Measurements from ENCODE around the gene ZNF700. TPM values are rescaled to one million over a fixed set of nuclear protein-coding genes. Genes with fewer than 3 reads are reported as not detected.

ZNF700 gene
- total RNA-seq, 1 experiment from 2014 or later: 9.3 TPM

GRCh38 chr19:11963566-11964355 is 38.9 kb downstream of the ZNF700 start:
- H3K4me2 ChIP-seq (ENCODE audit: low read length): no peak overlapping the region
- peaks cover 0 to 4% of the 10 kb centered on the region in 2 experiments; a peak in 1 of 4 replicates for H3K9me3 ChIP-seq (ENCODE audit: control insufficient read depth in 1 of 2, insufficient read depth in 1 of 2, low read depth in 1 of 2, low read length in 2 of 2)
- ATAC-seq (0 out of 2 replicates have a peak, but pooled peaks have one; percentile 53), DNase-seq (ENCODE audit: low read depth, low spot score) (no peak)
- no peak overlapping the region for H3K9ac ChIP-seq (ENCODE audit: low read length)
- RAD21 ChIA-PET (ENCODE audit: low non-redundant PET in 1 of 2, low total read pairs in 2 of 2, uncharacterized antibody in 2 of 2, unreplicated experiment in 2 of 2): no interaction called here
- no peaks in the 10 kb centered on the region for H4K20me1 ChIP-seq (ENCODE audit: insufficient read depth)
- no peaks in the 10 kb centered on the region for H3K36me3 ChIP-seq (ENCODE audit: control insufficient read depth in 1 of 2, insufficient read depth in 2 of 2, low read length in 2 of 2)
- TF ChIP-seq FOSL1 (IDR thresholded peaks at IDR 0.05; ENCODE audit: low read depth) (no peak), CTCF (IDR thresholded peaks at IDR 0.05 in 2 of 3, conservative IDR thresholded peaks at IDR 0.05 in 1 of 3; ENCODE audit: borderline replicate concordance in 1 of 3, insufficient read depth in 1 of 3, low read depth in 2 of 3, low read length in 2 of 3) (peak; percentile 13 to 42 (median 36); a peak in 3 of 6 replicates), RAD21 (IDR thresholded peaks at IDR 0.05; ENCODE audit: low read depth) (peak; percentile 49; the same call in 1 of the 2 replicates)
- intact Hi-C loops (cut with micrococcal nuclease): no loop called here
- no peaks in the 10 kb centered on the region for H3K27me3 ChIP-seq (ENCODE audit: insufficient read depth, low read length)
- H3K79me2 ChIP-seq (ENCODE audit: insufficient read depth, low read length): no peaks in the 10 kb centered on the region
- no peak overlapping the region for H3K4me3 ChIP-seq (replicated peaks in 1 of 2; ENCODE audit: low read depth in 1 of 2, low read length in 2 of 2)
- no peak overlapping the region for H2AFZ ChIP-seq (ENCODE audit: low read depth, low read length, poor library complexity, severe bottlenecking)
- CTCF ChIA-PET: no interaction called here
- H3K27ac ChIP-seq (ENCODE audit: low read depth, low read length): no peak overlapping the region
- no peaks in the 10 kb centered on the region for H3K4me1 ChIP-seq (ENCODE audit: control insufficient read depth in 1 of 2, insufficient read depth in 2 of 2, low read length in 2 of 2)
- no peaks in the 10 kb centered on the region for H3K9me2 ChIP-seq (ENCODE audit: insufficient read depth)
- POLR2A ChIA-PET: no interaction called here
- no TSS peak for BruUV-seq (replicated peaks)

GRCh38 chr19:11964496-11964857 is 39.6 kb downstream of the ZNF700 start:
- Histone ChIP-seq H3K4me3 (replicated peaks in 1 of 2; ENCODE audit: low read depth in 1 of 2, low read length in 2 of 2) (no peak overlapping the region), H3K9me2 (ENCODE audit: insufficient read depth) (no peaks in the 10 kb centered on the region), H3K9me3 (ENCODE audit: control insufficient read depth in 1 of 2, insufficient read depth in 1 of 2, low read depth in 1 of 2, low read length in 2 of 2) (peaks cover 0 to 4% of the 10 kb centered on the region in 2 experiments; a peak in 2 of 4 replicates), H4K20me1 (ENCODE audit: insufficient read depth) (no peaks in the 10 kb centered on the region), H3K27ac (ENCODE audit: low read depth, low read length) (no peak overlapping the region), H2AFZ (ENCODE audit: low read depth, low read length, poor library complexity, severe bottlenecking) (no peak overlapping the region), H3K4me1 (ENCODE audit: control insufficient read depth in 1 of 2, insufficient read depth in 2 of 2, low read length in 2 of 2) (no peaks in the 10 kb centered on the region), H3K4me2 (ENCODE audit: low read length) (no peak overlapping the region), H3K36me3 (ENCODE audit: control insufficient read depth in 1 of 2, insufficient read depth in 2 of 2, low read length in 2 of 2) (no peaks in the 10 kb centered on the region), H3K79me2 (ENCODE audit: insufficient read depth, low read length) (no peaks in the 10 kb centered on the region), H3K27me3 (ENCODE audit: insufficient read depth, low read length) (no peaks in the 10 kb centered on the region), H3K9ac (ENCODE audit: low read length) (no peak overlapping the region)
- BruUV-seq (replicated peaks): no TSS peak
- ChIA-PET RAD21 (ENCODE audit: low non-redundant PET in 1 of 2, low total read pairs in 2 of 2, uncharacterized antibody in 2 of 2, unreplicated experiment in 2 of 2) (no interaction called here), POLR2A (no interaction called here), CTCF (no interaction called here)
- DNase-seq (ENCODE audit: low read depth, low spot score) (no peak), ATAC-seq (no peak)
- TF ChIP-seq REST (IDR thresholded peaks at IDR 0.05; ENCODE audit: low read depth): no peak
- TF ChIP-seq SP1 (IDR thresholded peaks at IDR 0.05; ENCODE audit: low read depth): no peak
- TF ChIP-seq POLR2AphosphoS5 (IDR thresholded peaks at IDR 0.05; ENCODE audit: low read depth, low read length): no peak
- no peak for TF ChIP-seq RAD21 (IDR thresholded peaks at IDR 0.05; ENCODE audit: low read depth)
- no peak for TF ChIP-seq SIN3A (IDR thresholded peaks at IDR 0.05; ENCODE audit: low read depth)
- TF ChIP-seq ELF1 (IDR thresholded peaks at IDR 0.05; ENCODE audit: borderline replicate concordance, low read depth): no peak
- TF ChIP-seq SRF (IDR thresholded peaks at IDR 0.05; ENCODE audit: low read depth): no peak
- no peak for TF ChIP-seq TCF7L2 (IDR thresholded peaks at IDR 0.05; ENCODE audit: borderline replicate concordance, extremely low read depth, insufficient read depth, insufficient read length)
- TF ChIP-seq MAX (IDR thresholded peaks at IDR 0.05): no peak
- intact Hi-C loops (cut with micrococcal nuclease): no loop called here
